ENCODE measurements around the gene RPL19.
A peak's percentile ranks its signal among the peaks of the same experiment; 100 is the strongest.

The RPL19 gene

DNA sequence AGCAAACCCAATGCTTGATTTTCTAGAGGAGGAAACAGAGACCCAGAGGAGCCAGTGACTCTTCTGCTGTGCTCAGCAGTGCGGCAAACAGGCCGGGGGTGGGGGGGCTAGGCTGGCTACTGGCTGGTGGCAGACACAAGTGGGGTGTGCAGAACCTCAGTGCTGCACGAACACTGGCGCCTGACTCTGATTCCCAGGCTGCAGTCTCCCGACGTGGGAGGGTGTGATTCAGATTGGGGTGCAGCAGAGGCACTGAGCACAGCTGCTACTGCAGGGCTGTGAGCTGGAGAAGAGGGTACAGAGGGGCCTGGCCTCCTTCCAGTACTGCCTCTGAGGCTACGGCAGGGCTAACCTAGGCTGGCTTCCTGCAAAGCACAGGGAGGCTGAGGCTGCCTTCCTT lies 8.1 kb downstream of the RPL19 start:
- Histone ChIP-seq H3K27ac (peak overlapping the region in 9 of 11 experiments; percentile 80 to 94 (median 89); a peak in 17 of 22 replicates), H4K20me1 (peaks cover 20 to 44% (median 34%) of the 10 kb centered on the region in 11 experiments; a peak in 21 of 22 replicates), H3K9me3 (replicated peaks in 1 of 11) (no peaks in the 10 kb centered on the region), H3K4me2 (peak overlapping the region; percentile 91 to 100 (median 99)), H3K4me1 (peaks cover 60 to 86% (median 79%) of the 10 kb centered on the region in 10 experiments), H3K36me3 (peaks cover 21 to 22% (median 22%) of the 10 kb centered on the region in 11 experiments), H3K9ac (peak overlapping the region in 9 of 11 experiments; percentile 70 to 83 (median 77); a peak in 16 of 22 replicates), H3K27me3 (no peaks in the 10 kb centered on the region), H3K4me3 (no peak overlapping the region)
- TF ChIP-seq Cebpa-rat (IDR thresholded peaks at IDR 0.05) = no peak

DNA sequence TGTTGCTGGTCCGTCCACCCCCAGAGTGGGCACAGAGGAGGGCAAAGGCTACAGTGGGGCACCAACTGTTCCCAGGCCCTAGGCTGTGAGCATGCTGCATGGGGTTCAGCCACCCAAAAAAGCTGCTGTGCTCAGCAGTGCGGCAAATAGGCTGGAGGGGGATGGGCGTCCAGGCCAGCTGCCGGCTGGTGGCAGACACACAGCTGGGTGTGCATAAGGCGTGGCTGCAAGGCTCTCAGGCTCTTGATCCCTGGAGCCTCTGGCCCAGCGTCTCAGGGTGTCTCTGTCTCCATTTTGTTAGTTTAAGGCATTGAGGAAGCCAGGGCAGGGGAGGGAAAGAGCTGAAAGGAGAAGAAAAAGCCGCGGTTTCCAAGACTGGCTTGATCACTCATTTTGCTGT lies 8.8 kb downstream of the RPL19 start:
- Histone ChIP-seq H4K20me1 (peaks cover 13 to 37% (median 26%) of the 10 kb centered on the region in 11 experiments; a peak in 21 of 22 replicates), H3K4me2 (peak overlapping the region; percentile 91 to 100 (median 99)), H3K27ac (peak overlapping the region; percentile 39 to 94 (median 85); a peak in 21 of 22 replicates), H3K9me3 (replicated peaks in 1 of 11) (no peaks in the 10 kb centered on the region), H3K4me1 (peaks cover 54 to 79% (median 71%) of the 10 kb centered on the region in 10 experiments), H3K4me3 (peak overlapping the region in 7 of 10 experiments; percentile 45 to 67 (median 57); a peak in 11 of 20 replicates), H3K36me3 (peaks cover 14 to 15% (median 14%) of the 10 kb centered on the region in 11 experiments), H3K27me3 (no peaks in the 10 kb centered on the region), H3K9ac (peak overlapping the region; percentile 61 to 83 (median 76); a peak in 20 of 22 replicates)
- no peak for TF ChIP-seq Cebpa-rat (IDR thresholded peaks at IDR 0.05)

DNA sequence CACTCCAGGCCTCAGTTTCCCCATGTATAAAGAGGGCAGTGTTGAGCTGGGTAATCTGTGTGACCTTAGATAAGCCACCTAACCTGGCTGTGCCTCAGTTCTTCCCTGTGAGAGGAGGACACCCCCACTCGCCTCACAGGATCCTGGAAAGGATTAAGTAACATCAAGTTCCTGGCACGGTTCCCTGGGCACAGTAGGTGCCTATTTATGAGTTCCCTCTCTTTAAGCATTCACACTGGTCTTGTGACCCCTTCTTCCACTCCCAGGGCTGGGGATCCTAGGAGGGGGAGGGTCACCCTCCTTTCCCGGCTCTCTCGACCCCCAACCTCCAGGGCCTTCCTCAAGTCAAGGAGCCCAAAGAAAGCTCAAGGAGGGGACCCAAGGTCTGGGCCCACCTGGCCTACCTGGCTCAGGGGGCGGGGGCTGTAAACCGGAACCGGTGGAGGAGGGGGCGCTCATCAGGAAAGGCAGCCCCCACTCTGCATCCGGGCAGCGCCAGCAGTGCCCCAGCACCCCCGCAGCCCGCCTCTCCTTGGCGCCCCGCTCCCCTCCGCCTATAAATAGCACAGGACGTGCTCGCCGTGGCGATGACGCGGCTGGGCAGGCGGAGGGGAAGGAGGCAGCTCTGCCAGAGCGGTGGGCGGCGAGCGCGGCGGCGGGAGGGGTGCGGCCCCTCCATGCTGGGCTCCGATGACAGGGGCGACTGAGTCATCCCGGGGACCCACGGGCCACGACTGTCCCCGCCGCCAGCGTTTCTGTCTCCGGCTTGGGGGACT lies 9.4 kb downstream of the RPL19 start:
- peaks cover 54 to 74% (median 66%) of the 10 kb centered on the region in 10 experiments for H3K4me1 ChIP-seq
- TF ChIP-seq Cebpa-rat (IDR thresholded peaks at IDR 0.05) = no peak
- H3K9me3 ChIP-seq (replicated peaks in 1 of 11) = no peaks in the 10 kb centered on the region
- peak overlapping the region; percentile 61 to 83 (median 76) for H3K9ac ChIP-seq
- H4K20me1 ChIP-seq = peaks cover 7 to 31% (median 20%) of the 10 kb centered on the region in 11 experiments; a peak in 21 of 22 replicates
- peak overlapping the region; percentile 91 to 100 (median 99) for H3K4me2 ChIP-seq
- H3K27ac ChIP-seq = peak overlapping the region; percentile 39 to 94 (median 85); a peak in 21 of 22 replicates
- peak overlapping the region; percentile 43 to 67 (median 56) for H3K4me3 ChIP-seq
- peaks cover 8 to 9% (median 8%) of the 10 kb centered on the region in 11 experiments for H3K36me3 ChIP-seq
- no peaks in the 10 kb centered on the region for H3K27me3 ChIP-seq

DNA sequence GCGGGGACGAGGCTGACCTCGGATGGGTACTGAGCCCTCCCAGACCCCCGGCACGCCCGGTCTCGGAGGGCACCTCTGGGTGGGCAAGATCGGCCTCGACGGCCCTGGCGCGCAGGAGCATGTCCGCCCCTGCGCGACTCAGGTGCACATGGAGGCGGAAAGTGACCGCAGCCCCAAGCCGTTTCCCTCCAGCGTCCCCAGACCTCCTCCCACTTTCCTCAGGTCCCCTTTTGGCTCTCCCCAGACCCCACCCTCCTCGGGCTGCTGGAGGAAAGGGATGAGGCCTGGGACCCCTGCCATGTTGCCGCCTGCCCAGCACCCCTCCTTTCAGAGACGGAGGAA lies 10.0 kb downstream of the RPL19 start:
- TF ChIP-seq Cebpa-rat (IDR thresholded peaks at IDR 0.05) = no peak

DNA sequence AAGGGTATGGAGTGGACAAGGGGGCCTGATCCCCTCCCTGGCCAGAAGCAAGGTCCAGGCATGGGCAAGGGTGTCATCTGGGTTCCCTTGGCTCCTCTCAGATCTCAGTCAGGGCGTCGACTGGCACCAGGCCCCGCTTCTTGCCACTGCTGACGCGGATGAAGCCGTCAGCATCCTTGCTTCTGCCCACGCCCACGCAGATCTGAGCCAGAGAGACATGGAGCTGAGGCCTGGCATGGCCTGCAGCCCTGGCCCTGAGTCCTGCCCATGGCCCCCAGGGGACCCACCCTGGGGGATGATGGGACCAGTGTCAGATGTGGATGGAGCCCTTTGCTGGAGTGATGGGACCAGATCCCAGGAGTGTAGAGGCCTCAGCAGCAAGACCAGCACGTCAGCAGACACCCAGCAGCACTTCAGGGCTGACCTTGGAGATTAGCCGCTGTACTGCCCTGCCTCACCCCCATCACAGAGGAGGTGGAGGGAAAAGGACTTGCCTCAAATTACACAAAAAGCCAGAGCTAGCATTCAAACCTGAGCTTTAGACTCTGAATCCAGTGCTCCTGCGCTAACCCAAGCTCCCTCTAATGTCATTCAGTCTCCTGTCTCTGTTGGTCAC lies 12.2 kb downstream of the RPL19 start:
- no peaks in the 10 kb centered on the region for H3K27me3 ChIP-seq
- H4K20me1 ChIP-seq = peaks cover 0 to 10% (median 0%) of the 10 kb centered on the region in 11 experiments; a peak in 3 of 22 replicates
- no peak for TF ChIP-seq Cebpa-rat (IDR thresholded peaks at IDR 0.05)
- H3K4me3 ChIP-seq = no peak overlapping the region
- no peaks in the 10 kb centered on the region for H3K9me3 ChIP-seq (replicated peaks in 1 of 11)
- H3K4me2 ChIP-seq = peak overlapping the region in 10 of 11 experiments; percentile 9 to 99 (median 31); a peak in 11 of 22 replicates
- no peak overlapping the region; a peak in 1 of 22 replicates for H3K9ac ChIP-seq
- peaks cover 44 to 59% (median 52%) of the 10 kb centered on the region in 10 experiments for H3K4me1 ChIP-seq
- H3K27ac ChIP-seq = peak overlapping the region in 1 of 11 experiments; percentile 29; a peak in 1 of 22 replicates
- H3K36me3 ChIP-seq = no peaks in the 10 kb centered on the region

More for the DNA sequence above, 10.0 kb downstream of the RPL19 start:
- H3K27ac ChIP-seq = peak overlapping the region; percentile 39 to 94 (median 85); a peak in 21 of 22 replicates
- H4K20me1 ChIP-seq = peaks cover under 1 to 25% (median 14%) of the 10 kb centered on the region in 11 experiments; a peak in 17 of 22 replicates
- no peaks in the 10 kb centered on the region for H3K27me3 ChIP-seq
- peak overlapping the region; percentile 61 to 83 (median 76) for H3K9ac ChIP-seq
- peak overlapping the region; percentile 91 to 100 (median 99) for H3K4me2 ChIP-seq
- H3K4me3 ChIP-seq = peak overlapping the region; percentile 43 to 67 (median 56)
- H3K9me3 ChIP-seq (replicated peaks in 1 of 11) = no peaks in the 10 kb centered on the region
- peaks cover 2 to 3% (median 3%) of the 10 kb centered on the region in 11 experiments for H3K36me3 ChIP-seq
- peaks cover 54 to 74% (median 66%) of the 10 kb centered on the region in 10 experiments for H3K4me1 ChIP-seq

DNA sequence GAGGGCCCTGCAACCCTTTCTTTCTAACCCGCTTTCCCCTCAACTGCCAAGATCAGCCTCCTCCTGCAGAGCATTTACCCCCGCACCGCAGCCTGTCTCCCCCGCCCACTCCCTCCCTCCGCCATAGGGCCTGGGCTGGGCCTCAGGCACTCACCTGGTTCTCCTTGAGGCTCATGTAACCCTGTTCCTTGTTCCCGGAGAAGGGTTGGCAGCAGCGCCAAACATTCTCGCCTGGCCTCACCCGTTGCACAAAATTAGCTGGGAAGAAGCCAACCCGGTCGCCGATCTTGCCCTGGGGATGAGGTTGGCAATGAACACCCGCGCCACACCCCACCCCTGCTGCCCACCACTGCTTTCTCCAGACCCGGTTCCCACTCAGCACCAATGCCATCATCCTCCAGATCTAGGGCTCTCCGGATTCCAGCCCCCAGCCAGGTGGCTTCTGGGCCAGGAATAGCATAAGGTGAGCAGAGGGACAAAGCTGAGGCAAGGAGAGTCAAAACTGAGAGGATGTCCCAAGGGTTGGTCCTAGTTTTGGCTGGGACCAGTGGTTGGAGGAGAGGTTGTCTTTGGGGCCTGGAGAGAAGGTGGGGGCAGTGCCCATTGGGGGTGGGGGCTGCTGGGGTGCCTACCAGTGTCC lies 12.9 kb downstream of the RPL19 start:
- peaks cover 38 to 52% (median 45%) of the 10 kb centered on the region in 10 experiments for H3K4me1 ChIP-seq
- H3K27me3 ChIP-seq = 0 out of 22 replicates have a peak, but pooled peaks cover 0 to under 1% (median 0%) of the 10 kb centered on the region in 11 experiments
- no peak for TF ChIP-seq Cebpa-rat (IDR thresholded peaks at IDR 0.05)
- peaks cover 0 to 10% (median 0%) of the 10 kb centered on the region in 11 experiments; a peak in 3 of 22 replicates for H4K20me1 ChIP-seq
- no peak overlapping the region for H3K4me3 ChIP-seq
- H3K27ac ChIP-seq = 0 out of 22 replicates have a peak overlapping the region, but pooled peaks of 1 of the 11 experiments have one; percentile 29
- no peaks in the 10 kb centered on the region for H3K9me3 ChIP-seq (replicated peaks in 1 of 11)
- H3K9ac ChIP-seq = no peak overlapping the region; a peak in 1 of 22 replicates
- no peaks in the 10 kb centered on the region for H3K36me3 ChIP-seq
- peak overlapping the region in 3 of 11 experiments; percentile 28 to 99 (median 47); a peak in 4 of 22 replicates for H3K4me2 ChIP-seq

DNA sequence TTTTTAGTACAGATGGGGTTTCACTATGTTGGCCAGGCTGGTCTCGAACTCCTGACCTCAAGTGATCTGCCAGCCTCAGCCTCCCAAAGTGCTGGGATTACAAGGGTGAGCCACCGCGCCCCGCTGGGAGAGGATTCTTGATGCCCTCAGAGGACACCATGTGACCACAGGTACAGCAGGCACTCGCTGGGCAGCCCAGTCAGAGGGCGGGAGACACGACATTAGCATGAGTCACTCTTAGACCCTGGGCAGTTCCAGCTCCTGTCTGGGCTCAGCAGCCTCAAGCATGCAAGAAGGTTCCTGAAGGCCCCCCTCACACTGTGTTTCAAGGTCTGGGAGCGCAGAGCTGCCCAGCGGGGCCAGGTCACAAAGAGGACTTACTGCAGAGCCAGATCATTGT lies 13.8 kb downstream of the RPL19 start:
- no peak for TF ChIP-seq Cebpa-rat (IDR thresholded peaks at IDR 0.05)
- H3K36me3 ChIP-seq = no peaks in the 10 kb centered on the region
- H3K9me3 ChIP-seq (replicated peaks in 1 of 11) = no peaks in the 10 kb centered on the region
- no peak overlapping the region for H3K27ac ChIP-seq
- no peak overlapping the region for H3K4me2 ChIP-seq
- H3K9ac ChIP-seq = no peak overlapping the region
- H3K27me3 ChIP-seq = peaks cover 0 to 3% (median 0%) of the 10 kb centered on the region in 11 experiments; a peak in 1 of 22 replicates
- H3K4me1 ChIP-seq = peaks cover 29 to 43% (median 36%) of the 10 kb centered on the region in 10 experiments
- peaks cover 0 to 5% (median 0%) of the 10 kb centered on the region in 11 experiments; a peak in 2 of 22 replicates for H4K20me1 ChIP-seq
- no peak overlapping the region for H3K4me3 ChIP-seq

DNA sequence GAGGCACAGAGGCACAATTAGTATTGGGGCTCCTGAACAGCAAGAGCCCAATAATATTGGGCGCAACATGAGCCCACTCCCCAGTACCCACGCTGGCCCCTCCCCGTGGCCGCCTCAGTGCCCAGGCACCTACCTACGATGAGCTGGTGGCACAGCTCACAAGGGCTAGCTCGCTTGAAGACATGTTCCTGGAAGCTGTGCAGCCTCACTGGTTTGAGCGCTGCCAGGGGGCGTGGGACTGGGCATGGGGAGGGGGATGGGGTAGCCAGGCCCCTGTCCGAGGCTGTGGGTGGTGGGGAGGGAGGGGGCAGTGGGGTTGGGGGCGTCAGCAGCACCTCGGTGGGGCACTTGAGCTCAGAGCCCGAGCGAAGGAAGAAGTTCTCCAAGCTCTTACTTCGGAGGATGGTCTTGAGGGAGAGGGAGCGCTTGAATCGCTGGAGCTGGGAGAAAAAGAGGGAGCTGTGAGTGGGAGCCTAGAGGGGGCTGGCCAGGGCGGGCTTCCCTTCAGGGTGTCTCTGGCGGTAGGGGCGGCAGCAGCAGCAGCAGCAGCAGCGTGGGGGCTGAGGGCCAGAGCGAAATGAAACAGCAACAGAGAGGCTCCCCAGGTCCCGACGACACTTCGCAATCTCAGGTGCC lies 17.8 kb downstream of the RPL19 start:
- H3K4me2 ChIP-seq = no peak overlapping the region
- H3K27me3 ChIP-seq = peaks cover 0 to 14% (median 7%) of the 10 kb centered on the region in 11 experiments; a peak in 16 of 22 replicates
- H3K9ac ChIP-seq = no peak overlapping the region
- H3K4me1 ChIP-seq = peaks cover 0 to 11% (median 6%) of the 10 kb centered on the region in 10 experiments; a peak in 15 of 20 replicates
- peaks cover 0 to 21% (median 0%) of the 10 kb centered on the region in 11 experiments; a peak in 4 of 22 replicates for H4K20me1 ChIP-seq
- no peaks in the 10 kb centered on the region for H3K9me3 ChIP-seq (replicated peaks in 1 of 11)
- H3K4me3 ChIP-seq = no peak overlapping the region
- no peak for TF ChIP-seq Cebpa-rat (IDR thresholded peaks at IDR 0.05)
- no peaks in the 10 kb centered on the region for H3K36me3 ChIP-seq
- no peak overlapping the region for H3K27ac ChIP-seq

Data from BLaER1 treated with 17β-estradiol and CSF1 and Interleukin-3, amounts not matched to agents 10 nM and 100 nM (cell line).